Measurements from ENCODE around the gene GOLGA6L7.
"Not testable (repeated sequence)": the region's sequence is repeated elsewhere in the genome, so short reads cannot be mapped to it uniquely, and the experiment has no call there.

Gene GOLGA6L7, protein sequence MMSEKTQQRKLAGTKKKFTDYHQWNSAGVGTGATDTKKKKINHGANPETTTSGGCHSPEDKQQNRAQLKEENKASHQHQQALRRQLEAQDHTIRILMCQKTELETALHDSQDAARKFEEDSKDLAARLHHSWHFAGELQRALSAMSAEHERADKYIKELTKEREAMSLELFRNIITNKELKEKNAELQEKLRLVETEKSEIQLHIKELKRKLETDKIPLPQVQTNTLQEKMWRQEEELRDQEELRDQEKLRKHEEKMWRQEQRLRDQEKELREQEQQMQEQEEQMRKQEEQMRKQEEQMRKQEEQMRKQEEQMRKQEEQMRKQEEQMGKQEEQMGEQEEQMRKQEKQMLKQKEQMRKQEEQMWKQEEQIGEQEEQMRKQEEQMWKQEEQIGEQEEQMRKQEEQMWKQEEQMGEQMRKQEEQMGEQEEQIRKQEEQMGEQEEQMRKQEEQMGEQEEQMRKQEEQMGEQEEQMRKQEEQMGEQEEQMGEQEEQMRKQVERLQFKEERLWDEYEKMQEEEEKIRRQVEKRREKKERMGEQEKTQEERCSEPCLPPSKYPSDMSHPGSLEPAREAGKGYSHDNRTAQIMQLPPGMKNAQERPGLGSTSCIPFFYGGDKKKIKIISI

DNA sequence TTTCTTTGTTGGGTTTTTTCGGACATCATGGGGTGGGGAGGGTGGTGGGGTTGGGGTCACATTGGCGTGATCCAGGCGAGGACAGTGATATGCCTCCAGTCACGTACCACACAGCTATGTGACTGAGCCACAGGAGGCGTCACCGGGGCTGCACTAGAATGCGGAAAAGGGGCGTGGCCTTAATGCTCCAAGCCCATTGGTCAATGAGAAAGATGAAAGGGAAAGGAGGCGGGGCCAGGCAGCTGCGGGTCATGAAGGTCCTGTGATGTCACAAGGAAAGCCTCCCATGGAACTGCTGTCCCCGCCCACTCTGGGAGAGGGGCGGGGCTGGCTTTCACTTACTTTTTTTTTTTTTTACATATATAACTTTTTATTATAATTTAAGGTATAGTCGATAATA is at the start of gene GOLGA6L7:
TSS of gene GOLGA6L7 (minus strand) at position 124 of the 400 bp plus-strand sequence. CDS start at position 29, 95 bp downstream.
- not testable (repeated sequence) for DNase-seq (ENCODE audit: low spot score)

DNA sequence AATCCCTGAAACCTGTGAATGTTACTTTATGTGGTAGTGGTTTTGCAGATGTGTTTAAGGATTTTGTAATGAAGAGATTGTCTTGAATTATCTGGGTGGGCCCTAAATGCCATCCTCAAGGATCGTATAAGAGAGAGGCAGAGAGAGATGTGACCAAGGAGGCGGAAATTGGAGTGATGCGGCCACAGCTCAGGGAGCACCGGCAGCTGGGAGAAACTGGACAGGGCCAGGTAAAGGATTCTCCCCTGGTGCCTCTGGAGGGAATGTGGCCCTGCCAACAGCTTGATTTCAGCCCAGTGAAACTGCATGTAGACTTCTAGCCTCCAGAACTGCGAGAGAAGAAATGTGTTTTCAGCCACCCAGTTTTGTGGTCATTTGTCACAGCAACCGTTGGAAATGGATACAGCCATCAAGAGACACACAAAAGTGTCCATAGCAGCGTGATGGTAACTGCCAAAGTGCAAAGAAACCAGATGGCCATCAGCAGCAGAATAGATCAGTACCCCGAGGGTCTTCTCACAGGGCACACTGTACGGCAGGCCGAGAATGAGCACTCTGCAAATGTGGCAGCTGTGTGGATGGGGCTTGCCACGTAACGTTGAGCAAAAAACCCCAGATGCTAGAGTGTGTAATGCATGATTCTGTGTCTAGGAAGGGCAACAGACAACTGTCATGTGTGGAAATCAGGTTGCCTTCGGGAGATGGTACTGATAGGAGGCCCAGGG is 49.6 kb upstream of the GOLGA6L7 start:
- DNase-seq (ENCODE audit: low spot score), result peak; percentile 28

DNA sequence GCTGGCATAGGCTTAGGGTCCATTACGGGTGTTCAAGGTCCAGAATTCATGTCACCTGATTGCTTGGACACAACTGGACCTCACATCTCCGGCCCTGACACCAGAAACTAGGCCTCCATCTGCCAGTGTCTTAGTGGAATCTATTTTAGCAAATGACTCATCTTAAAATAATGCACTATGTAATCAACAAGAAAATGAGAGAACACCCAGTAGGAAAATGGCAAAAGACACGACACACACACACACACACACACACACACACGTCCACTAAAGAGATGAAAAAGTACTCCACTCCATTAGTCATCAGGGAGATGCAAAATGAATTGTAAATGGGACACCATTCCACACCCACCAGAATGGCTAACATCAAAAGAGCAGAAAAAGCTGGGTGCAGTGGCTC is 48.5 kb upstream of the GOLGA6L7 start:
- DNase-seq (ENCODE audit: low spot score), result peak; percentile 59

DNA sequence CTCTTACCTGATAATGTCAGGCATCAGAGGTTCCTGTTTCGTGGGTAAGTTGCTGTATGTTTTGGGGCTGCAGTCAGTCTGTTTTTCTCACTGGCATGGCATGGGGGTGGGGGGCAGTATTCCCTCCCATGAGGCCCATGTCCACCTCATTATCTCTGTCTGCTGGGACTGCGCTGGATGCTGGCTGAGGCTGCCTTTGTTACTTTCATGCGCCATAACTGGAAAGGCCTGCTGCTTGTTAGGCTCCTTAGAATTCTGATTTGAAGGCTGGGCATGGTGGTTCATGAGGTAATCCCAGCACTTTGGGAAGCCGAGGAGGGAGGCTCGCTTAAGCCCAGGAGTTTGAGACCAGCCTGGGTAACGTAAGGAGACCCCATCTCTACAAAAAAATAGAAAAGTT is 47.1 kb upstream of the GOLGA6L7 start:
- peak; percentile 3 for DNase-seq (ENCODE audit: low spot score)

DNA sequence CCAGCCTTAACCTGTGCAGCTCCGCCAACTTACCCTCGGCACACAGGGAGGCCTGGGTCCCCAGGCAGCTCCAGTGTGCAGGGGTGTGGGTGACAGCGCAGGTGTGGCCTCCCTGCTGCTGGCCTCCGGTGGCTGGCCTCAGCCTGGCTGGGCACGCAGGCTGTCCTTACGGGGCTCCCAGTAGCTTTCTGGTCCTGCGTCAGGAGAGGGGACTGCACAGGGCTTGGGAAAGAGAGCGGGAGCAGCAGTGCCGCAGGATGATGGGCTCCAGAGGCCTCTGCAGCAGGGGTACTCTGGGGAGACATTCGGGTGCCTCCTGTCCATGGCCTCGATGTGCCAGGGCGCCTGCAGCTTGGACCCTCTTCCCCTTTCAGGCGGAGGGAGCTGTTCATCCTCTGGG is 46.7 kb upstream of the GOLGA6L7 start:
- DNase-seq (ENCODE audit: low spot score), result peak; percentile 16

DNA sequence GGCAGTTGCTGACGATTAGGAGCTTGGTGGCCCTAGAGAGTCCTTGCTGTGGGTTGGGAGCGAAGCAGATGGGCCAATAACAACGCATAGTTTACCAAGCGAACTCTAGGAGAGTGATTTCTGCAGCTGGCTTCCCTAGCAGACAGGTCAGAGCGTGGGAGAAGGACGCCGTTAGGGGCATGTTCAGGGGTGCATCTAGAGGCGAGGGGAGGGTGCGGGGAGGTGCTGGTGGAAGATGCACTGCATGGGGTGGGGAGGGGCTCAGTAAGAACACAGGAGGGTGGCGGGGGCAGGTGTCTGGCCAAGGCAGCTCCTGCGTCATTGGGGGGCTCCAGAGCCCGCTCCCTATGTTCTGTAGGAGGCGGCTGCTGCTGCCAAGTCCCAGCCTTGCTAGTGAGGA is 46.2 kb upstream of the GOLGA6L7 start:
- no peak for DNase-seq (ENCODE audit: low spot score)

DNA sequence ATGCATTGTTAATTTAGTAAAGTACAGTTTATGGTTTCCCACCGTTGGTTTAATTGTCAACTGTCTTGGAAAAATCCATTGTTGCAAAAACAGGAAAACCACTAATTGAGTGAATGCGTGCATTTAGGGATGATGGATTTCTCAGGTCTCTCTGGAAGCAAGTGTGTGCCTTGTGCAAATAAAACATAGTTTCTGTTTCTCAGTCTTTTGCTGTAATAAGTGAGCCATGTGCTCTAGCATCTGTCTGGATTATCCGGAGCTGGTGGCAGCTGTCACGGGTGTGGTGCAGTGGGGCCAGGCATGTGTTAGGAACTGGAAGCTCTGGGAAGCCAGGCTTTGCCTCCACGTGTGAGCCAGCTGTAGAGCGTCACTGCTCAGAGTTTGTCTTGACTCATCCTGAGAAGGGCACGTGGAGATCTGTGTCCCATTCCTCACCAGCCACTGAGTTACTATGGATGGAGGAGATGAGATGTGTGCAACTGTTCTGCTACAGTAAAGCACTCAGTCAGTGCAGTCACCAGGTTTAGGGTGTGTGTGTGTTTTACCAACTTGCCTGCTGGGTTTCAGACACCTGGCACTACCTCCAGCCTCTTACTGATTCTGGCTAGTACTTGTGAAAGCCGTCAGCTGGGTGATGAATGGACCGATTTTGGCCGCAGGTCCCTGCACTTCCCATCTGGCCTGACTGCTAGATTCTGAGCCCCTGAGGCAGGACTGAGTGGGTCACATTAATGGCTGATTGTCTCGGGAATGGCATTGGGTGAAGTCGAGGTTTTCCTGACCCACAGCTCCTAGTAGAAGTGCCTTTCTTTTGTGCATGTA is 44.6 kb upstream of the GOLGA6L7 start:
- DNase-seq (ENCODE audit: low spot score), result peak; percentile 89

DNA sequence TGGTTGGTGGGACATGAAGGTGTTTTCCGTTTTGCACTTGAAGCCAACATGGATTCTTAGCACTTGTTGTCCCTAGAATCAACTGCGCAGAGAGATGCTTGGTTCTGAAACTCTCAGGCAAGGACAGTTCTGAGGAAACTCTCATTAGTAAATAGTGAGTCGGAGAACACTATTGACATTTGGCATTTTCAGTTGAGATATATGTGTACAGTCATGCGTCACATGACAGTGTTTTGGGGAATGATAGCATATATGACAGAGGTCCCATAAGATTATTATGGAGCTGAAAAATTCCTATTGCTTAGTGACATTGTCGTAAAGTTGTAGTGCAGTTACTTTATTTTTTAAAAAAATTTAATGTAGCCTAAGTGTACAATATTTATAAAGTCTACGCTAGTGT is 43.1 kb upstream of the GOLGA6L7 start:
- DNase-seq (ENCODE audit: low spot score), result peak; percentile 5

DNA sequence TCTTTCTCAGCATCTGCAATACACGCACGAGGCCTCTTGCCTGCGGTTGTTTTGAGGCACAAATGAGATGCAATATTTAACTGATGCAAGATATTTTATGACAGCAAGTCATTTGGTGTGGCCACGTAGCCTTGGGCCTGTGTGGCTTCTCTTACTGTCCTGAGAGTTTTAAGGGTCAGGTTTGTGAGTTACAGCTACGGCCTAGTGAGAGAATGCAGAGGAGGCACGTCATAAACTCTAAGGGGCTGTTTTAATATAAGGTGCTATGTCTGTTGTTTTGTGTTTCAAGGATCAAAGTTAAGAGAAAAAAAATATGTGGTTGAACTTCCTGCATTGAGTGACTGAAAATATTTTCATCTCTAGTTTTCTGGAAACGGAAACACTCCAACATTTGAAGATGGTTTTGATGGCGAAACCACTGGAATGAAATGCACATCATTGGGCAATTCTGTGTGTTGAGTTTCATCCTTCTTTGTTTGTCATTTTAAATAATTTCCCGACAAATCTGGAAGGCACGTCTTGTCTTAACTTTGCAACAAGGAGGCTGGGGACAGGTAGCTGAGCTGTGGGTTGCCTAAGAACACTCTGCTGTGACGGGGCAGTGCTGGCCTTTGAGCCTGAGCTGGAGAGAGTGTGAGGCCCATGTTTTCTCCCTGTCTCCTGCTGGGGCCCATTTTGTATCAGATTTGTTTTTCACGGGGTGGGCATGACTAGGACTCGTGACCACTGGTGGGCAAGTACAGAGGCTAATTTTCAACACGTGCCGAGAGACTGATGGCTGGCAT is 42.5 kb upstream of the GOLGA6L7 start:
- no peak for DNase-seq (ENCODE audit: low spot score)

DNA sequence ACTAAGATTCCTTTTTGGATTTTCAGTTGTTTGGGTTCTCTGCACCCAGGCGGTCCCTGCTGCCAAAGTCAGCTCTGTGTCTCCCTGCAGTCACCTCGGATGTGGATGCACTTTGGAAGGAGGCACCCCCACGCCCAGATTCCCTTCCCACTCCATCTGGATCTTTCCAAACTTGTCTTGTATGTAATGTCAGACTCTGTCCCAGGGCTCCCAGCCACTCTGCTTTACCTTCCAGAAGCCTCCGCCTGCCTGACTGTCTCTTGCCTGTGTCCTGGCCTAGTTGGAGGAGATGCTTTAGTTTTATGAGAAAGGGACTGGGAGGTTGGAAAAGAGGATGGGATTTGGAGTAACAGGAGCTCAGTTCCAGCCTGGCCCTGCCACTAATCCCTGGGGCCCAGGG is 41.8 kb upstream of the GOLGA6L7 start:
- DNase-seq (ENCODE audit: low spot score), result peak; percentile 29

DNA sequence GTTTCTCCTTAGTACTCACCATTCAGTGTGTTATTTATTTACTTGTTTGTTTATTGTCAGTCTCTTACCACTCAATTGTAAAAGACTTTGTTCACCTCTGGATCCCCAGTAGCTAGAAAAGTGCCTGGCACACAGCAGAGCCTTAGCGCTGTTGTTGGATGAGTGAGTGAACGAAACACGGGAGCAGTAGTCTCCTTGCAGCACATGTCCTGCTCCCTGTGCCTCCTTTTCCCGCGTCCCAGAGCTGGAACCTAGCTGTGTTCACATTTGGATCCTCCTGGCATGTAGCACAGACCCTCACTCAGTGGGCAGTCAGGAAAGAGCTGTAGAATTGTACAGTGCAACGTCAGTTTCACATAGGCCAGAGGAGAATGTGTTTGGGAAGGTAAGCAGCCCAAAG is 41.4 kb upstream of the GOLGA6L7 start:
- peak; percentile 21 for DNase-seq (ENCODE audit: low spot score)

DNA sequence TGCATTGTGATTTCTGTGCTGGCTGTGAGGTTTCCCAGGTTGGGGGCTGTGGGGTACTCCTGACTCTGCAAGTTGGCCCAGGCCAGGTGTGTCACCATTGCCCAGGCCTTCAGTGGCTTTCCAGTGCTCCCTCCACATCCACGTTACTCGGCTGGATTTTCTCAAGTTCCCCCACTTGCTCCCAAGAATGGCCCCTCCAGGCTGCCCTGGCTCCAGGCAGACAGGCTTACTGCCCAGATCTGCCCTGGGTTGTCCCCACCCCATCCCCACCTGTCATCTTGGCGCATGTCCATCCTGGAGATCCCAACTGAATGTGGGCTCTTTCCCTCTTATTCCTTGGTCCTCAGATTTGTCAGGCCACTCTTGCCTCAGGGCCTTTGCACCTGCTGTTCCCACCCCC is 40.9 kb upstream of the GOLGA6L7 start:
- DNase-seq (ENCODE audit: low spot score), result peak; percentile 74

DNA sequence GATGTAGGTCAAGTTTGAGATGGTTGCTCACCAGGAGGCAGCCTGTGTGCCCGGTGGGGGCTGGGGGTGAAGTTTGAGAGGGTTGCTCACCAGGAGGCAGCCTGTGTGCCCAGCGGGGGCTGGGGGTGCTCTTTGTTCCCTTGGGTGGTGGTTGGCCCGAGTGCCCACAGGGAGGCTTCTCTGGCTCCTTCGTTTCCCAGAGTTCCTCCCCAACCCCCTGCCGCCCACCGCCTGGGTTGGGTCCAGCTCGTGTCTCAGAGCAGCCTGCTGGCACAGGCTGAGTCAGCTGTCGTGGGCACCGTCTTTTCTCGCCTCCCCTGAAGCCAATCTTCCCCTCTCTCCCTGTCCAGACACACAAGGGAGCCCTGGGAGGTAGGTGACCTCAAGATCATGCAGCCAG is 40.5 kb upstream of the GOLGA6L7 start:
- peak; percentile 16 for DNase-seq (ENCODE audit: low spot score)

DNA sequence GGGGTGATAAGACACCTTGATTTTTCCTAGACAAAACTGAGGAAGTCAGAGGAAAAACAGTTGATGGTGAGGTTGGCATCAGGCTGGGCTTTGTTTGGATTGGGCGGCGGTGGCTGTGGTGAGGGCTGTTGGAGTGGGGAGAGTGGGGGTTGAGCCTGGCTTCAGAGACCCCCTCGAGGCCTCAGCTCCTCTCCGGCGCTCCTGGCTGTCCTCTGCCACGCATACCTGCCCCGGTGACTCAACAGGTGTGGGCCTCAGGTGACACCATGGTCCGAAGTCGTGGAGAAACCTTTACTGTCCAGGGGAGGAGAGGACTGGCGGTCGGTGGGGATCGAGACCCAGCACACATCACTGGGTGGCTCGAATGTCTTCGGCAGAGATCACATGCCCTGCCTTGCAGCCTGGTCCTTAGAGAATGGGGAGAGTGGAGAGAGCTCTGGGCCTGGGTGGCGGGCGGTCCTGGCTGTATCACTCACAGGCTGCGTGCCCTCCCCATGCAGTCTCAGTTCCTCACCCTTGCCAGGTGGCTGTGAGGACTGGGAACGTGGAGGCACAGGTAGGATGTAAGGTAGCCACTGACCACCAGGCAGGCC is 40.0 kb upstream of the GOLGA6L7 start:
- peak; percentile 25 for DNase-seq (ENCODE audit: low spot score)

DNA sequence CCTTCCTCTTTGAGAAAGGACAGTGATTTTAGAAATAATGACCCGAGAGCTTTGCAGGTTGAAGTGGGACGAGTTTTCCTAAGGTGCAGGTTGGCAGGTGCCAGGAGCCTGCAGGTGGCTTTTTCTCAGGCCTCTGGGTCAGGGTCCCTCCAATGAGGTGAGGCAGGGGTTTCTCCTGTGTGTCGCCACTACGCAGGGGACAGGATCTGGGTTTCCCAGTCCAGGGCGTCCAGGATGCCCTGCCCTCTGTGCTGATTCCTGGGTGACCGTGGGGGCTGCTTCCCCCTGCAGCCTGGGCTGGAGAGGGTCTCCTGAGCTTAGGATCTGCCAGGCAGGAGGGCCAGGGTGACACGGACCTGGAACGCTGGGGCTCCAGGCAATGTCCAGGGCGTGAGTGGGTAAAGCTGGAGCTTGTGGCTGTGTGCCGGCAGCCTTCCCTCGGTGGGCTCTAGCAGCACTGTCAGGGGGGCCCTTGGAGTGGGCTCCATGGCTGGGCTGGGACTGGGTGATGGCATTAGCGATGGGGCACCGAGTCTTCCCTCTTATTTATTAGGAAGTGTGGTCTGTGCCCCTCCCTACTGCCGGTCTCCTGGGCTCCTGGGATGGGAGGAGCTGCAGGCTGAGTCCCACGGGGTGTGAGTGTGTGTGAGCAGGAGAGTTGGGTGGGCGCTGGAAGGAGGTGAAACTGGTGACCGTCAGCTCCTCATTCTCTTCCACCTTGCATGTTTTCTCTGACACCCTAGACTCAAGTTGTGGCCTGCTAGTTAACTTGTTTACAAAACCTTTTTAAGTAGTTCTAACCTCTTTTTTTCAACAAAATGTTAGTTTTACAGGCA is 39.1 kb upstream of the GOLGA6L7 start:
- peak; percentile 24 for DNase-seq (ENCODE audit: low spot score)

DNA sequence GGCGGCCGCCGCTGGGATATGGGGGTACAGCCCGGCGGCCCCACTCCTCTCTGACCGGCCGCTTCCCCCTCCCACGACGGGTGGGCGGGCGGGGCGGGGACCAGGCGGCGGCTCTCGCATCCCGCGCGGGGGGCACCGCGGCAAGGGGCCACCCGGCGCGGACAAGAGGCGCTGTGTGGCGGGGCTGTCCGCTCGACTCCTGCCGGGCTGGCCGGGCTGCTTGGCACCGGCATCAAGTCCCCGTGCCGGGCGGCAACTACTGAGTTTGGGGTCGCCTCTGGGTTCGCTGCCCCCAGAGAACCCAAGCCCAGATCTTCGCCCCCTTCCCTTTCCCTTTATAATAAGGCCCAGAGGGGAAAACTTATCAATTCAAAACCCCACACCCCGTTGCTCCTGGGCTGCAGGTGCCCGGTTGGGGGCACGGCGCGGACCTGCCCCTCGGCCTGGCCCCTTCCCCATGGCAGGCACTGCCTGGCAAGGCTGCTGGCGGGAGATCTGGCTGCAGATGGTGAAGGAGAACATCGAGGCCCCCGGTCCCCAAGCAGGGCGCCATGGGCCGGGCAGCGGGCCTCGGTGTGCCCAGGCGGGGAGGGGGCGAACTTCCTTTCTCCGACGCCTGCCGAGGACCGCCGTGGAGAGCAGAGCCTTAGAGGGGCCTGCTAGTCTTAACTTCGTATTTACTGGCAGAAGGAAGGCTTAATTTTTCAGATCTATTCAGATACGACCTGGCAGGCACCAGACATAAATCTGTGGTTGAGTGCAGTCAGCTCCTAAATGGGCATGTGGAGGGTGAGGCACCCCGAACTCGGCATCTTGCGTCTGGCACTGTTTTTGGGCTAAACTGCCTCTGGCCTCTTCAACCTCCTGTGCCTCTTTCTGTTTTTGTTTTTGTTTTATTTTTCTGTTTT is 38.2 kb upstream of the GOLGA6L7 start:
- DNase-seq (ENCODE audit: low spot score), result no peak

DNA sequence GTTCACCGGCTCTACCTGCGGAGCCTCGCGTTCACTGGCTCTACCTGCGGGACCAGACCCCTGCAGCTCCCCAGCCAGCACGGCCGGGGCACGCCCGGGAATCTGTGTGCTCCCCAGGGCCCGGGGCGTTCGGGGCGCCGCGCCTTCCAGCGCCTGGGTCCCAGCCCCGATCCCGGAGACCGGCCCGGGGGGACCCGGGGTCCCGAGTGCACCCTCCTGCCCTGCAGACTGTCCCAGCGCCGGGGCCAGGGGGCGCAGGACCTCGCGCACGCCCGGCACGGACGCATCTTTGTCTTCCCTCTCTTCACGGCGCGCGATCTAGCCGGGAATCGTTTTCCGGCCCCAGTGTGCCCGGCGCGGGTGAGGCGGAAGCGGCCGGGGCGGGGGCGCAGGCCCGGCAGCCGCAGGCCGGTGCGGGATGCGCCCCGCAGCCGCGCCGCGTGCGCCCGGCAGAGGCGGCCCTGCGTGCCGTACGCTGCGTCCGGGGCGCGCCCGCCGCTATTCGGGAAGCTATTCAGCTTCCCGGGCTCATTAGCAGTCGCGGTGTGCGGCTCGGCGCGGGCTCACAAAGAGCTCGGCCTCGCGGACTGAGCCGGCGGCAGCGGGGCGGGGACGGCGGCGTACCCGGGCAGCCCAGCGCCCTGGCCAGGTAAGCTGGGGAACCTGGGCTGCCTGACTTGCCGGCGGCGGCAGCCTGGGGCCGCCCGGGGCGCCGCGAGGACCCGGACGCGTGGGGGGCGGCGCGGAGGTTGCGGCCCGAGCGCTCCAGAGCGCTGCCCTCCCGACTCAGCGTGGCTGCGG is 37.4 kb upstream of the GOLGA6L7 start, which contains the start of gene APBA2:
TSS of gene APBA2 (plus strand) at position 345 of the 801 bp plus-strand sequence. CDS start 167,911 bp downstream, outside the sequence.
- no peak for DNase-seq (ENCODE audit: low spot score)

DNA sequence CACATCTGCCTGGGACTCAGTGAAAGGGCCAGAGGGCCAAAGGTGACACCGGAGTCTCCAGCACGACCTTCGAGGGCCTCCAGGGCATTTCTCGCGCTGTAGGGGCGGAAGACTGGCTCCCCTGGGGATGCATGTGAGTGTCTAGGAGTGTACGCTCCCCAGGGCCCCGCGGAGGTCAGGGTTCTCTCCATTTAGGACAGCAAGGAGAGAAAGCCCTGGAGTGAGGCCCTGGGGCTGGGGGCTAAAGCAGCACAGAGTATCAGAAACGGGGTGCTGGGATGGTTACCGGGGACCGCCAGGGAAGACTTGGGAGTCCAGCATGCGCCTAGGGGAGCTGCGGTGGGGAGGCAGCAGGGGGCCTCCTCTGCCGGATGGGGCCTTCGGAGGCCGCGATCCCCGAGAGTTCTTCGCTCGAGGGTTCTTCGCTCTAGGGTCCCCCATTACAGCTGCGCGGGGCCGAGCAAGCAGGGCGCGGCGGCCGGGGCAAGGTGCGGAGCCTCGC is 36.7 kb upstream of the GOLGA6L7 start:
- no peak for DNase-seq (ENCODE audit: low spot score)
